HG03196 (cell line): ENCODE results near the gene SLC49A4.

ENCODE experiments used
- ATAC-seq: cut with Tn5 transposase; IDR thresholded peaks from one replicate; pipeline ENCODE4 v1.9.1; 2021; ENCODE audit not compliant: unreplicated experiment

The SLC49A4 gene

GRCh38 chr3:122843604-122844003 is 48.7 kb downstream of the SLC49A4 start:
- no peak for ATAC-seq

DNA sequence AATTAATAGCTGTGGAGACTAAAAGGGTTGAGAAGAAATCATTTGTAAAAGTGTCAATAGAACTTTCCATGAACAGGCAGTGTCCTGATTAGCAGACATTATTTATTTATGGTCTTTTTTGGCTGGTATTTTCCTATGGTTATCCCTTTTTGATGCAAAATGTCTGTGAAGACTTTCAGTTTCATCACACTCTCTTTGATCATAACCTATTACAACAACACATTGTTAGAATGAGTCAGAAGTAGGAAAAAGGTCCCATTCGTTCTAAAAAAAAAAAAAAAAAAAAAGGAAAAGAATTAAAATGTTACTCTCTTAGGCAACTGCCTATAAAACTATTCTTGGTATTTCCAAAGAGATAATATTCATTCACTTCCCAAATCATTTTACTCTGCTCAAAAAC is 62.1 kb downstream of the SLC49A4 start:
- no peak for ATAC-seq

- no peak for ATAC-seq
Measured at GRCh38 chr3:122858373-122858772, 63.5 kb downstream of the SLC49A4 start.

- ATAC-seq = no peak
Measured at GRCh38 chr3:122859021-122859805, 64.3 kb downstream of the SLC49A4 start.

GRCh38 chr3:122862381-122862780 is 67.5 kb downstream of the SLC49A4 start:
- no peak for ATAC-seq

- ATAC-seq = no peak
Measured at GRCh38 chr3:122864498-122864897, 69.6 kb downstream of the SLC49A4 start.

DNA sequence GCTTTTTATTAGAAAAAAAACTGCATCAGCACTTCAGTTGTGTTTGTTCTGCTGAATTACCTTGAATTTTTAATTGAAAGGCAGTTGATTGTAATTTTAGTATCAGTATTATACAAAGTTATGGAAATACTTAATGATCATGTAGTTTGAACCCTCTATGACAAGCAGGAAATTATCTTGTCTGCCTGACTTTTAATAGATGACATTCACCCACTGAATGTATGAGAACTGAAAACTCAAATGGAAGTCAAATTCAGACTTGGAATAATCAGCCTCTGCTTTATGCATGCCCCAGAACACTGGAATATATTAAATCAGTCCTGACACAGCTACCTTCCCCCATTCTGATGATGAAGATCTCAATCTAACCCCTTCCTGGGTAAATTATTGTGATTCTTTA is 73.5 kb downstream of the SLC49A4 start:
- no peak for ATAC-seq

GRCh38 chr3:122873741-122874515 is 79.1 kb downstream of the SLC49A4 start:
- ATAC-seq = no peak

DNA sequence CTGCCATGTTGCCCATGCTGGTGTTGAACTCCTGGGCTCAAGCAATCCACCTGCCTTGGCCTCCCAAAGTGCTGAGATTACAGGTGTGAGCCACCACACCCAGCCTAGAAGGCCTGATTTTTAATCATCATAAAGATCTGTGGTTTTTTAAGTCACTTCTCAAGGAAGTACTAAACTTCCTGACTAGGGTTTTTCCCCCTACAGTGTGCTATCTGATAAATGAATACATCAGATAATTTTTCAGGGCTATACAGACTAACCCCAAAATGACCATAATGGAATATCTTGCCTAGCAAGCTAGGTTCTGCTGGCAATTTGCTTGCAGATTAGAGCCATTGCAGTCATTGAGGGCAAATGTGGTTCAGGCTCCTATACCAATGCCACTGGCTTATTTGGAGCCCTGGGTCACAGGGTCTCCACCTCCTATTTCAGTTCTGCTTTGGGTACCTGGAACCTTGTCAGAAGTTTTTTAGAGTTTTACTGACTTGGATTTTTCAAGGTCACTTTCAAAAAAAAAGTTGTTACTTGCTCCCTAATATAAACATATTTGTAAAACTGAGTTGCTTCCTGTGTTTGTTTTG is 80.8 kb downstream of the SLC49A4 start:
- no peak for ATAC-seq

DNA sequence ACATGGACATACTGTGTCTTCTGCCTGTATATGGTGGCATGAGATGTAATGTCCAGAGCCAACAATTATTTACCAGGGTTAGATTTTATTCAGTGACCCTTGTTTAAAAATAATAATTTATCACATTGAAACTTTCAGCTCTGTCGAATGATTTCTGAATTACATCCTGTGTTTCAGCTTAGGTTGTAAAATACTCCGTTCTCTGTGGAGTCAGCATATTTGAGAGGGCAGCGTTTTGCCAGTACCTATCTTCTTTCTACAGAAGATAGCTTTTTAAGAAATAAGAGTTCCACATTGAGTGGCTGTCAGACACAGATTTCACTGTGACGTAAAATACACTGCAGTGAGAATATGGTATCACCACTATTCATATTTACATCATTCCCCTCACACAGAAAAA is 85.3 kb downstream of the SLC49A4 start:
- ATAC-seq = no peak

DNA sequence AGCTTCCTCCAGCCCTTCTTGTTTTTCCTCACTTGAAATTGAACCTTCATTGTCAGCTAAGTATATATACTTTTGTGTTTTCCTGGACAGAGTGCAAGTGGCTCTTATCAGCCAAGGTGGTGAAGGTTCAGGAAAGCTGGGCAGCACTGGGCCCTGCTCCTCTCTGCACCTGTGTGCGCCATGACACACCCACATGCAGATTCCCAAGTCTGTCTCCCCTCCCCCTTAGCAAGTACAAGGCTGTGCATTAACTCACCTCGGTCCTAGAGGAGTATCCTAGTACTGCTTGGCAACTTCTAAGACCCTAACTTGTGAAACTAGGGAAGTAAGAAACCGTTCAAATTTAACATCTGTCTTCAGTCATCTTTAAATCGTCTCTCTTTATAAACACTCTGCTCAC is 85.8 kb downstream of the SLC49A4 start:
- ATAC-seq = no peak

DNA sequence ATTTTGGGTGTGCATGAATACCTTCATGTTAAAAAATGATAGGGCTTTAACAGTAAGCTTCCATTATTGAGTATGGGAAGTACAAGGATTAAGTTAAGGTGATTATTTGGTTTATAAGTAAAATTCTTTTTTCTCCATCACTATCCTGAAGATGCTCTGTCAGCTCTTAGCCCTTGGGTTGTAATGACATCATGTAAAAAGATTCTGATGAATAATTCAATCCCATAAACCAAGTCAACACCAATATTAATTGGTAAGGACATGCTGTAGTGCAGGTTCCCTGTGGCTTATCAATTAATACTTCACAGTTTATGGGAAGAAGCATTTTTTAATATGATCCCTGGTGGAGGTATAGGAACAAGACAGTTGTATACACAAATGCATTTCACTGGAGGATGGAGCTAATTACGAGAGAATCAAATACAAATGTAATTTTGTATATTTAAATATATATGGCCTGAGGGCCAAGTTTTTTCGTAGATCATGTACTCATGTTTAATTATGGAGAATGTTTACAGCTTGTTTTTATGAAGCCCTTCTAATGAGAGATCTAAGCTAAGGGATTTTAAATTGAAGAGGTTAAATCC is 87.6 kb downstream of the SLC49A4 start:
- no peak for ATAC-seq

GRCh38 chr3:122886251-122886650 is 91.4 kb downstream of the SLC49A4 start:
- no peak for ATAC-seq

DNA sequence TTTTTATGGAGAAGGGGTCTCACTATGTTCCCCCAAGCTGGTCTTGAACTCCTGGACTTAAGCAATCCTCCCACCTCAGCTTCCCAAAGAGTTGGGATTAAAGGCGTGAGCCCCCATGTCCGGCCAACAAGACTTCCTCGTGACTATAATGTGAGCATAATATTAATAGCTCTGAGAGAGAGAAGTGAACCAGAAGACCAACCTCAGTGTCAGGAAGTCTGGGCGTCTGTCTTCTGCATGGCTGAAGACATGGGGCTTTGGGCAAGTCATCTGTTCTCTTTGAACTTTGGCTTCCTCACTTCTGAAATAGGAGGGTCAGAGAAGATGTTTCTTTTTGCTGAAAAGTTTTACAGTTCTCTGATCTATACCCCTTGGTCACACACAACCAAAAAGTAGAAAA is 92.1 kb downstream of the SLC49A4 start:
- ATAC-seq = no peak

GRCh38 chr3:122890077-122890719 is 95.3 kb downstream of the SLC49A4 start:
- ATAC-seq = no peak

GRCh38 chr3:122890720-122891220 is 95.9 kb downstream of the SLC49A4 start:
- ATAC-seq = no peak

DNA sequence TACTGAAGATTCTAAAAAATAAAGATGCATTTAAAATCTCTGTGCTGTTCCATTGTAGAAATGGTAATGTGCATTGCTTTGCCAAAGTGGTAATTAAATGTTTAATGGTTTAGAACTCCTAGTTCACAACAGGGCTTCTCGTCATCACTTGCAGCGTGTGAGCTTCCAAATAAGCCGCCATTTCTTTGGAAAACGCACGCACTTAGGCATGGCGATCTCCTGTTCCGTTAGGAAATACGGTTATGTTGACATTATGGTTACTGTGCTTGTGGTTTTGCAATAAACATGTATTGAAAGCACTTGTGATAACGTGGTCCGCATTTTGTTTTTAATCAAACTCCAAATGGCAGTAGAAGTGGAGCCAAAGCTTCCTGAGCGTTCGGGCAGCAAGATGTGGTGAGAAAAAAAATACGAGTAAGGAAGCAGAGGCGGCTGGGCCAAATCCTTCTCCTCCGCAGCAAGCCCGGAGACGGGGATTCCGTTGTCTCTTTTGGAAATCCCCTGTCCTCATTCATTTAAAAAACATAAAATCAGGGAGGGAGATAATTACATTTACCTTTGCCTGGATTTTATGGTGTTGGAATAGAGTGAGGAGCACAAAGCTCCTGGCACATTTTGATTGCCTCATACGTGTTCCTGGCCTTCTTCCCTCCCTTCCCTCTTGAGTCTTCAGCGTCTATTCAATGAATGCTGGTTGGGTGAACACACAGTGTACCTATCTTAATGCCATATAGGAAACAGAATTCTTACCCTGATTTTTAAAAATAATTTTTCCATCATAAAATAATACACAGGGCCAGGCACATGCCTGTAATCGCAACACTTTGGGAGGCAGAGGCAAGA is 97.5 kb downstream of the SLC49A4 start:
- ATAC-seq = no peak

DNA sequence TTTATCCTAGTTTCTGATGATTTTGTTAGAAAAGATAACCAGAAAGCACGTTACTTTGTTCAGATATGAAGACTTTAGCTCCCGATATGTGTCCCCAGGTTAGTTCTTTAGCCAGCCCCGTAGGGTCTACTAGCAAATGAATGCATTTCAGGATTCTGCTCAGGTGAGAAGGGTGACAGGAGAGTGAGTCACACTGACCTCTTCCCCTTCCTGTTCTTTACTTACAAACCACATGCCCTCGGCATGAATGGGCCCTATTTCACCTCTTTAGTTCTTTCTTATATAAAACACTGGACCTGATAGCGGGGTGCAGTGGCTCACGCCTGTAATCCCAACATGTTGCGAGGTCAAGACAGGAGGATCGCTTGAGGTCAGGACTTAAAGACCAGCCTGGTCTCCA is 98.4 kb downstream of the SLC49A4 start:
- ATAC-seq = no peak

- ATAC-seq = no peak
Measured at GRCh38 chr3:122893754-122894668, 99.1 kb downstream of the SLC49A4 start.
